HG03520 (cell line): Measurements from ENCODE around the gene SLCO1C1.
"Not testable (repeated sequence)": the region's sequence is repeated elsewhere in the genome, so short reads cannot be mapped to it uniquely, and the experiment has no call there.

Source experiments
- ATAC-seq: cut with Tn5 transposase; IDR thresholded peaks from one replicate; pipeline ENCODE4 v1.9.1; 2021; ENCODE audit warnings: mild to moderate bottlenecking, moderate library complexity; ENCODE audit not compliant: unreplicated experiment

Gene SLCO1C1

GRCh38 chr12:20783796-20784357, 88.7 kb downstream of the SLCO1C1 start:
- not testable (repeated sequence) for ATAC-seq

DNA sequence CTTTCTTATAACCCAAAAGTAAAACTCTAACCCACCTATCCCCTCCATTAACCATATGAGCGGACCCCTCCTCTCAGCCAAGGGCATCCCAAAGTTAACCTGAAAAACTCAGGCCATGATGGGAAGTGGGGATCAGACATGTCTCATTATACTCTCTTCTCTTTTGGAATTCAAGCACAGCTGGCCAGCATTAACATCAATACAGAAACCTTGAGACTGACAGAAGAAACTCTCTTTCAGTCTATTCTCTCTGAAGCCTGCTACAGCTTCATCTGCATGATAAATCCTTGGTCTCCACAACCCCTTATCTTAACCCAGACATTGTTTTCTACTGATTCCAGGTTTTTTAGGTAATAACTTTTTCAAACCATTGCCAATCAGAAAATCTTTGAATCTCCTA, 97.8 kb downstream of the SLCO1C1 start:
- ATAC-seq = no peak

DNA sequence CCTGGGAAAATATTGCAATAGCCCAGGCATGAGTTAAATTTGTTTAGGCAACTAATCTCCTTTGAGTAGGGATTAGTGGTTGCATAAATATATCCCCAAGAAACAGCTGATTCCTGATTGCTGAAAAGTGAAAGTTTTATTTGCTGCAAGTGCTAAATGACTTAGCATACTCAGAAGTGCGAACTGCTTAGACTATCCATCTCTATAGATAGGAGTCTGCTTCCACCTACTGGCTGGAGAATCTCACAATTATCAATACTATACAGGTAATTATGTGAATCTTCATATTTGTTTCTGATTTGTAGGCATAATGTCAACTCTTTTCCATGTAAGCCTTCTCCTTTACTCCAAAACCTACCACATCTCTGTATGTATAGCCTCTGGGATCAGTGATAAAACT, 103.4 kb downstream of the SLCO1C1 start:
- no peak for ATAC-seq

GRCh38 chr12:20800160-20800559, 105.0 kb downstream of the SLCO1C1 start:
- no peak for ATAC-seq

- no peak for ATAC-seq
Observed at GRCh38 chr12:20801035-20801434, 105.9 kb downstream of the SLCO1C1 start.
